SK-N-SH (cell line): Measurements from ENCODE around the gene PSTK.

Source experiments
- GATA2 ChIP-seq: sonication (generic); formaldehyde crosslinking; IDR thresholded peaks from 2 replicates; pipeline ENCODE4 v1.5.0; 2020; ENCODE audit warnings: mild to moderate bottlenecking, missing genetic modification reagents
- NRF1 ChIP-seq: IDR thresholded peaks from 2 replicates; pipeline ENCODE4 v1.6.1; 2012; ENCODE audit warnings: low read depth, mild to moderate bottlenecking, low read length
- POLR2AphosphoS5 ChIP-seq: IDR thresholded peaks from 2 replicates; pipeline ENCODE4 v1.6.1; 2012; ENCODE audit warnings: low read depth, low read length
- SIN3A ChIP-seq: IDR thresholded peaks from 2 replicates; pipeline ENCODE4 v1.6.1; 2012; ENCODE audit warnings: low read depth, mild to moderate bottlenecking, low read length, moderate library complexity, borderline replicate concordance
- TAF1 ChIP-seq: IDR thresholded peaks from 2 replicates; pipeline ENCODE4 v1.6.1; 2012; ENCODE audit warnings: low read depth, mild to moderate bottlenecking, low read length, moderate library complexity, borderline replicate concordance
- TF ChIP-seq, protein P1 (sequence below): fragments of 200-600 bp; sonication (generic); IDR thresholded peaks from 2 replicates; pipeline ENCODE4 v1.6.1; 2017; ENCODE audit warnings: antibody characterized with exemption, mild to moderate bottlenecking, moderate library complexity
- TF ChIP-seq, protein P2 (sequence below): fragments of 150-350 bp; IDR thresholded peaks from 2 replicates; pipeline ENCODE4 v1.6.1; 2016; ENCODE audit warnings: mild to moderate bottlenecking, low read depth, low read length

GRCh38 chr10:122986335-122986734 is 6.1 kb downstream of the PSTK start:
- TF ChIP-seq, protein P1, sequence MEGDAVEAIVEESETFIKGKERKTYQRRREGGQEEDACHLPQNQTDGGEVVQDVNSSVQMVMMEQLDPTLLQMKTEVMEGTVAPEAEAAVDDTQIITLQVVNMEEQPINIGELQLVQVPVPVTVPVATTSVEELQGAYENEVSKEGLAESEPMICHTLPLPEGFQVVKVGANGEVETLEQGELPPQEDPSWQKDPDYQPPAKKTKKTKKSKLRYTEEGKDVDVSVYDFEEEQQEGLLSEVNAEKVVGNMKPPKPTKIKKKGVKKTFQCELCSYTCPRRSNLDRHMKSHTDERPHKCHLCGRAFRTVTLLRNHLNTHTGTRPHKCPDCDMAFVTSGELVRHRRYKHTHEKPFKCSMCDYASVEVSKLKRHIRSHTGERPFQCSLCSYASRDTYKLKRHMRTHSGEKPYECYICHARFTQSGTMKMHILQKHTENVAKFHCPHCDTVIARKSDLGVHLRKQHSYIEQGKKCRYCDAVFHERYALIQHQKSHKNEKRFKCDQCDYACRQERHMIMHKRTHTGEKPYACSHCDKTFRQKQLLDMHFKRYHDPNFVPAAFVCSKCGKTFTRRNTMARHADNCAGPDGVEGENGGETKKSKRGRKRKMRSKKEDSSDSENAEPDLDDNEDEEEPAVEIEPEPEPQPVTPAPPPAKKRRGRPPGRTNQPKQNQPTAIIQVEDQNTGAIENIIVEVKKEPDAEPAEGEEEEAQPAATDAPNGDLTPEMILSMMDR, result no peak
- no peak for TF ChIP-seq POLR2AphosphoS5
- no peak for TF ChIP-seq NRF1
- no peak for TF ChIP-seq SIN3A
- no peak for TF ChIP-seq GATA2 (CRISPR knock-in tag)
- TF ChIP-seq, protein P2, sequence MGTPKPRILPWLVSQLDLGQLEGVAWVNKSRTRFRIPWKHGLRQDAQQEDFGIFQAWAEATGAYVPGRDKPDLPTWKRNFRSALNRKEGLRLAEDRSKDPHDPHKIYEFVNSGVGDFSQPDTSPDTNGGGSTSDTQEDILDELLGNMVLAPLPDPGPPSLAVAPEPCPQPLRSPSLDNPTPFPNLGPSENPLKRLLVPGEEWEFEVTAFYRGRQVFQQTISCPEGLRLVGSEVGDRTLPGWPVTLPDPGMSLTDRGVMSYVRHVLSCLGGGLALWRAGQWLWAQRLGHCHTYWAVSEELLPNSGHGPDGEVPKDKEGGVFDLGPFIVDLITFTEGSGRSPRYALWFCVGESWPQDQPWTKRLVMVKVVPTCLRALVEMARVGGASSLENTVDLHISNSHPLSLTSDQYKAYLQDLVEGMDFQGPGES, result no peak
- TF ChIP-seq TAF1, result no peak
